GM12801 (cell line): ENCODE data around the gene SERGEF.

Experiments
- CTCF ChIP-seq: IDR thresholded peaks from one replicate; pipeline ENCODE4 v1.5.1; 2011; ENCODE audit warnings: control low read depth; ENCODE audit not compliant: insufficient read length; ENCODE audit errors: extremely low read depth

SERGEF gene

GRCh38 chr11:17887779-17888178, 125.1 kb downstream of the SERGEF start:
- TF ChIP-seq CTCF: no peak

GRCh38 chr11:17883946-17884345, 128.9 kb downstream of the SERGEF start:
- TF ChIP-seq CTCF: no peak

- TF ChIP-seq CTCF: no peak
Observed at GRCh38 chr11:17883057-17883456, 129.8 kb downstream of the SERGEF start.

GRCh38 chr11:17878743-17879142, 134.1 kb downstream of the SERGEF start:
- no peak for TF ChIP-seq CTCF

- no peak for TF ChIP-seq CTCF
Observed at GRCh38 chr11:17877886-17878285, 135.0 kb downstream of the SERGEF start.

GRCh38 chr11:17876827-17877226, 136.0 kb downstream of the SERGEF start:
- TF ChIP-seq CTCF: no peak

GRCh38 chr11:17875891-17876290, 137.0 kb downstream of the SERGEF start:
- no peak for TF ChIP-seq CTCF

GRCh38 chr11:17873586-17873985, 139.3 kb downstream of the SERGEF start:
- no peak for TF ChIP-seq CTCF
